GM06990 (cell line): ENCODE data around the gene PHACTR3.

Source experiments
- DNase-seq: peaks from one replicate; pipeline ENCODE4 v3.0.0-alpha.2; 2011; ENCODE audit not compliant: insufficient read length; ENCODE audit errors: extremely low read depth
- H3K27me3 ChIP-seq: replicated peaks from 2 replicates; pipeline ENCODE4 v1.6.0; 2011; ENCODE audit warnings: low read length; ENCODE audit not compliant: control insufficient read depth, insufficient read depth
- H3K36me3 ChIP-seq: 2 replicates; pipeline ENCODE4 v1.5.1; 2011; ENCODE audit warnings: low read length; ENCODE audit not compliant: control insufficient read depth, insufficient read depth
- H3K4me3 ChIP-seq: replicated peaks from 2 replicates; pipeline ENCODE4 v1.5.1; 2011; ENCODE audit warnings: low read depth, mild to moderate bottlenecking, control low read depth, low read length
- CTCF ChIP-seq: IDR thresholded peaks from 2 replicates; pipeline ENCODE4 v1.5.1; 2011; ENCODE audit warnings: low read length, control low read depth, mild to moderate bottlenecking, inconsistent platforms; ENCODE audit not compliant: insufficient read depth, poor library complexity, severe bottlenecking

PHACTR3 gene

GRCh38 chr20:59579404-59580145, 24.8 kb upstream of the PHACTR3 start:
- no peak for DNase-seq
- H3K36me3 ChIP-seq, result no peaks in the 10 kb centered on the region
- peaks cover 1% of the 10 kb centered on the region for H3K27me3 ChIP-seq
- no peak overlapping the region for H3K4me3 ChIP-seq
- TF ChIP-seq CTCF, result no peak

GRCh38 chr20:59580146-59580946, 24.0 kb upstream of the PHACTR3 start:
- Histone ChIP-seq H3K27me3 (peaks cover 1% of the 10 kb centered on the region), H3K4me3 (no peak overlapping the region), H3K36me3 (no peaks in the 10 kb centered on the region)
- TF ChIP-seq CTCF, result no peak
- DNase-seq, result no peak

GRCh38 chr20:59580991-59581401, 23.3 kb upstream of the PHACTR3 start:
- Histone ChIP-seq H3K36me3 (no peaks in the 10 kb centered on the region), H3K27me3 (peaks cover 1% of the 10 kb centered on the region)
- no peak for DNase-seq

GRCh38 chr20:59581993-59582679, 22.2 kb upstream of the PHACTR3 start:
- Histone ChIP-seq H3K36me3 (no peaks in the 10 kb centered on the region), H3K4me3 (no peak overlapping the region), H3K27me3 (peaks cover 1% of the 10 kb centered on the region)
- no peak for TF ChIP-seq CTCF
- DNase-seq, result no peak

More at GRCh38 chr20:59580991-59581401, 23.3 kb upstream of the PHACTR3 start:
- no peak for TF ChIP-seq CTCF
- no peak overlapping the region for H3K4me3 ChIP-seq

- DNase-seq, result no peak
- no peak for TF ChIP-seq CTCF
- H3K36me3 ChIP-seq, result no peaks in the 10 kb centered on the region
- no peak overlapping the region for H3K4me3 ChIP-seq
- peaks cover 1% of the 10 kb centered on the region for H3K27me3 ChIP-seq
Measured at GRCh38 chr20:59583428-59584277, 20.7 kb upstream of the PHACTR3 start.
